Measurements from ENCODE around the gene RTF2.

DNA sequence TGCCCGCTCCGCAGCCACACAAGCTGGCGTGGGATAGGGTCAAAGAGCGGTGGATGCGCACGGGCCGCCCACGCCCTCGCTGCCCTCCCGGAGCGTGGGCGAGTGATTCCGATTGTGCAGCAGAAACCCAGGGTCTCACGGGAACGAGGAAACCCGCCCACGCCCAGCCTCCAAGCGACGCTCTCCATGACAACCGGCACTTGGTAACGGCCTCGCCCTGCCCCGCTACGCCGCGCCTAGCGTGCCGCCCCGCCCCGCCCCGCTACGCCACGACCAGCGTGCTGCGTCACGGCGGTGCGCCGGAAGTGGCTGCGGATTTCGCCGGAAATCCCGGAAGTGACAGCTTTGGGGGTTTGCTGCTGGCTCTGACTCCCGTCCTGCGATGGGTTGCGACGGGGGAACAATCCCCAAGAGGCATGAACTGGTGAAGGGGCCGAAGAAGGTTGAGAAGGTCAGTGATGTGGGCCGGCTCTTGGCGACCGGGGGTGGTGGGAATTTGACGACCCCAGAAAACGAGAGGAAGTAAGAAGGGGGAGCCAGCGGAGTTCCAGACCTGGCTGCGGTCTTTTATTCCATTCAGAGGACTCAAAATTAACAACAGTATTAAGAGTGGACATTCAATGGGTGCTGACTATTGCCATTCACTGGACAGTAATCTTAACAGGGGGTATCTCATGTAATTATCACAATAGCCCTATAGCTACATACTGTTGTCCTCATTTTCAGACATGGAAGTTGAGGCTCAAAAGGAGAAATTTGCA lies at the start of gene RTF2:
- TF ChIP-seq, protein P1, sequence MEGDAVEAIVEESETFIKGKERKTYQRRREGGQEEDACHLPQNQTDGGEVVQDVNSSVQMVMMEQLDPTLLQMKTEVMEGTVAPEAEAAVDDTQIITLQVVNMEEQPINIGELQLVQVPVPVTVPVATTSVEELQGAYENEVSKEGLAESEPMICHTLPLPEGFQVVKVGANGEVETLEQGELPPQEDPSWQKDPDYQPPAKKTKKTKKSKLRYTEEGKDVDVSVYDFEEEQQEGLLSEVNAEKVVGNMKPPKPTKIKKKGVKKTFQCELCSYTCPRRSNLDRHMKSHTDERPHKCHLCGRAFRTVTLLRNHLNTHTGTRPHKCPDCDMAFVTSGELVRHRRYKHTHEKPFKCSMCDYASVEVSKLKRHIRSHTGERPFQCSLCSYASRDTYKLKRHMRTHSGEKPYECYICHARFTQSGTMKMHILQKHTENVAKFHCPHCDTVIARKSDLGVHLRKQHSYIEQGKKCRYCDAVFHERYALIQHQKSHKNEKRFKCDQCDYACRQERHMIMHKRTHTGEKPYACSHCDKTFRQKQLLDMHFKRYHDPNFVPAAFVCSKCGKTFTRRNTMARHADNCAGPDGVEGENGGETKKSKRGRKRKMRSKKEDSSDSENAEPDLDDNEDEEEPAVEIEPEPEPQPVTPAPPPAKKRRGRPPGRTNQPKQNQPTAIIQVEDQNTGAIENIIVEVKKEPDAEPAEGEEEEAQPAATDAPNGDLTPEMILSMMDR (conservative IDR thresholded peaks at IDR 0.05; ENCODE audit: low read depth, low read length): no peak
- peak; percentile 42; the same call in 1 of the 2 replicates for TF ChIP-seq RAD21 (IDR thresholded peaks at IDR 0.05; ENCODE audit: low read length)
- no peak for TF ChIP-seq SMC3 (IDR thresholded peaks at IDR 0.05; ENCODE audit: low read depth, low read length)
- peak; percentile 75 for TF ChIP-seq POLR2A (IDR thresholded peaks at IDR 0.05; ENCODE audit: low read depth, low read length)
- no peak for TF ChIP-seq RFX5 (IDR thresholded peaks at IDR 0.05; ENCODE audit: low read depth, low read length)
- TF ChIP-seq, protein P2, sequence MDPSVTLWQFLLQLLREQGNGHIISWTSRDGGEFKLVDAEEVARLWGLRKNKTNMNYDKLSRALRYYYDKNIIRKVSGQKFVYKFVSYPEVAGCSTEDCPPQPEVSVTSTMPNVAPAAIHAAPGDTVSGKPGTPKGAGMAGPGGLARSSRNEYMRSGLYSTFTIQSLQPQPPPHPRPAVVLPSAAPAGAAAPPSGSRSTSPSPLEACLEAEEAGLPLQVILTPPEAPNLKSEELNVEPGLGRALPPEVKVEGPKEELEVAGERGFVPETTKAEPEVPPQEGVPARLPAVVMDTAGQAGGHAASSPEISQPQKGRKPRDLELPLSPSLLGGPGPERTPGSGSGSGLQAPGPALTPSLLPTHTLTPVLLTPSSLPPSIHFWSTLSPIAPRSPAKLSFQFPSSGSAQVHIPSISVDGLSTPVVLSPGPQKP (IDR thresholded peaks at IDR 0.05; ENCODE audit: borderline replicate concordance, low read depth, low read length): 0 out of 2 replicates have a peak, but pooled peaks have one; percentile 82
- peak; percentile 51 for TF ChIP-seq RCOR1 (IDR thresholded peaks at IDR 0.05; ENCODE audit: insufficient replicate concordance, low read length)
- TF ChIP-seq, protein P3, sequence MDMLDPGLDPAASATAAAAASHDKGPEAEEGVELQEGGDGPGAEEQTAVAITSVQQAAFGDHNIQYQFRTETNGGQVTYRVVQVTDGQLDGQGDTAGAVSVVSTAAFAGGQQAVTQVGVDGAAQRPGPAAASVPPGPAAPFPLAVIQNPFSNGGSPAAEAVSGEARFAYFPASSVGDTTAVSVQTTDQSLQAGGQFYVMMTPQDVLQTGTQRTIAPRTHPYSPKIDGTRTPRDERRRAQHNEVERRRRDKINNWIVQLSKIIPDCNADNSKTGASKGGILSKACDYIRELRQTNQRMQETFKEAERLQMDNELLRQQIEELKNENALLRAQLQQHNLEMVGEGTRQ (IDR thresholded peaks at IDR 0.05; ENCODE audit: low read depth, low read length): no peak
- peak; percentile 46; the same call in 1 of the 2 replicates for TF ChIP-seq MAFK (IDR thresholded peaks at IDR 0.05; ENCODE audit: low read depth, low read length)
- 0 out of 2 replicates have a peak, but pooled peaks have one; percentile 18 for TF ChIP-seq CHD1 (IDR thresholded peaks at IDR 0.05; ENCODE audit: low read depth, low read length)
- no peak for TF ChIP-seq NFE2L2 (IDR thresholded peaks at IDR 0.05; ENCODE audit: low read depth, low read length)
- TF ChIP-seq FOS (IDR thresholded peaks at IDR 0.05; ENCODE audit: low read depth, low read length): no peak; the same call in 1 of the 2 replicates
